HEK293 (cell line): ENCODE measurements around the gene ISY1.

Experiments
- BCL11B ChIP-seq: fragments of 450-650 bp; formaldehyde crosslinking; IDR thresholded peaks from 2 replicates; pipeline ENCODE4 v1.5.1; 2016; ENCODE audit warnings: low read depth, missing biosample characterization, missing genetic modification characterization
- GLI2 ChIP-seq: fragments of 450-650 bp; formaldehyde crosslinking; IDR thresholded peaks from 2 replicates; pipeline ENCODE4; 2017; ENCODE audit warnings: missing biosample characterization, missing genetic modification characterization, low read depth, borderline replicate concordance
- KLF10 ChIP-seq: fragments of 450-650 bp; IDR thresholded peaks from 2 replicates; pipeline ENCODE4 v1.5.1; 2018; ENCODE audit warnings: missing biosample characterization, mild to moderate bottlenecking, missing genetic modification characterization
- KLF16 ChIP-seq: fragments of 450-650 bp; formaldehyde crosslinking; IDR thresholded peaks from 2 replicates; pipeline ENCODE4 v1.5.1; 2017; ENCODE audit warnings: missing biosample characterization, missing genetic modification characterization
- KLF7 ChIP-seq: fragments of 450-650 bp; formaldehyde crosslinking; IDR thresholded peaks from 2 replicates; pipeline ENCODE4 v1.5.1; 2016; ENCODE audit warnings: missing biosample characterization, missing genetic modification characterization, borderline replicate concordance
- SETDB1 ChIP-seq: IDR thresholded peaks from one replicate; pipeline ENCODE4 v1.6.1; 2017; ENCODE audit warnings: mild to moderate bottlenecking, low read length, moderate library complexity, mixed read lengths; ENCODE audit not compliant: insufficient read length
- SP2 ChIP-seq: fragments of 450-650 bp; formaldehyde crosslinking; IDR thresholded peaks from 2 replicates; pipeline ENCODE4 v1.5.1; 2016; ENCODE audit warnings: missing biosample characterization, missing genetic modification characterization
- ZFP41 ChIP-seq: fragments of 450-650 bp; formaldehyde crosslinking; IDR thresholded peaks from 2 replicates; pipeline ENCODE4 v1.5.1; 2016; ENCODE audit warnings: missing biosample characterization, missing genetic modification characterization, borderline replicate concordance
- ZNF114 ChIP-seq: fragments of 450-650 bp; formaldehyde crosslinking; IDR thresholded peaks from 2 replicates; pipeline ENCODE4 v1.5.0; 2017; ENCODE audit warnings: missing biosample characterization, missing genetic modification characterization
- ZNF146 ChIP-seq: fragments of 450-650 bp; formaldehyde crosslinking; IDR thresholded peaks from 2 replicates; pipeline ENCODE4 v1.5.1; 2016; ENCODE audit warnings: missing biosample characterization, missing genetic modification characterization
- ZNF16 ChIP-seq: fragments of 450-650 bp; formaldehyde crosslinking; IDR thresholded peaks from 2 replicates; pipeline ENCODE4 v1.5.1; 2016; ENCODE audit warnings: low read depth, missing biosample characterization, missing genetic modification characterization
- ZNF248 ChIP-seq: fragments of 450-650 bp; formaldehyde crosslinking; IDR thresholded peaks from 2 replicates; pipeline ENCODE4 v1.5.1; 2017; ENCODE audit warnings: missing biosample characterization, missing genetic modification characterization
- ZNF324 ChIP-seq: fragments of 450-650 bp; formaldehyde crosslinking; IDR thresholded peaks from 2 replicates; pipeline ENCODE4 v1.5.1; 2016; ENCODE audit warnings: missing biosample characterization, missing genetic modification characterization
- ZNF37A ChIP-seq: fragments of 450-650 bp; IDR thresholded peaks from 2 replicates; pipeline ENCODE4 v1.5.1; 2018; ENCODE audit warnings: missing biosample characterization, missing genetic modification characterization
- ZNF529 ChIP-seq: fragments of 450-650 bp; formaldehyde crosslinking; IDR thresholded peaks from 2 replicates; pipeline ENCODE4 v1.5.1; 2017; ENCODE audit warnings: missing genetic modification characterization, missing biosample characterization; ENCODE audit not compliant: insufficient replicate concordance
- ZNF530 ChIP-seq: fragments of 450-650 bp; formaldehyde crosslinking; IDR thresholded peaks from 2 replicates; pipeline ENCODE4 v1.5.1; 2016; ENCODE audit warnings: low read depth, missing biosample characterization, missing genetic modification characterization
- ZNF544 ChIP-seq: fragments of 450-650 bp; formaldehyde crosslinking; IDR thresholded peaks from 2 replicates; pipeline ENCODE4 v1.5.0; 2017; ENCODE audit warnings: missing biosample characterization, missing genetic modification characterization
- ZNF624 ChIP-seq: fragments of 450-650 bp; formaldehyde crosslinking; IDR thresholded peaks from 2 replicates; pipeline ENCODE4 v1.5.1; 2017; ENCODE audit warnings: missing biosample characterization, missing genetic modification characterization
- ZNF660 ChIP-seq: fragments of 450-650 bp; IDR thresholded peaks from 2 replicates; pipeline ENCODE4 v1.5.1; 2018; ENCODE audit warnings: missing biosample characterization, mild to moderate bottlenecking, missing genetic modification characterization
- ZNF664 ChIP-seq: fragments of 450-650 bp; formaldehyde crosslinking; IDR thresholded peaks from 2 replicates; pipeline ENCODE4 v1.5.1; 2016; ENCODE audit warnings: missing biosample characterization, missing genetic modification characterization
- ZNF677 ChIP-seq: fragments of 450-650 bp; IDR thresholded peaks from 2 replicates; pipeline ENCODE4 v1.5.0; 2018; ENCODE audit warnings: missing biosample characterization, mild to moderate bottlenecking, missing genetic modification characterization, moderate library complexity
- ZNF785 ChIP-seq: fragments of 450-650 bp; formaldehyde crosslinking; IDR thresholded peaks from 2 replicates; pipeline ENCODE4 v1.5.1; 2016; ENCODE audit warnings: missing biosample characterization, missing genetic modification characterization
- TF ChIP-seq, protein P1 (sequence below): fragments of 450-650 bp; formaldehyde crosslinking; IDR thresholded peaks from 2 replicates; pipeline ENCODE4 v1.5.1; 2016; ENCODE audit warnings: missing biosample characterization, missing genetic modification characterization
- TF ChIP-seq, protein P2 (sequence below): fragments of 450-650 bp; formaldehyde crosslinking; IDR thresholded peaks from 2 replicates; pipeline ENCODE4 v1.5.1; 2016; ENCODE audit warnings: missing biosample characterization, missing genetic modification characterization
- TF ChIP-seq, protein P3 (sequence below): fragments of 450-650 bp; formaldehyde crosslinking; IDR thresholded peaks from 2 replicates; pipeline ENCODE4 v1.5.1; 2016; ENCODE audit warnings: missing biosample characterization, missing genetic modification characterization, borderline replicate concordance
- TF ChIP-seq, protein P4 (sequence below): fragments of 450-650 bp; formaldehyde crosslinking; IDR thresholded peaks from 2 replicates; pipeline ENCODE4 v1.5.1; 2016; ENCODE audit warnings: missing biosample characterization, missing genetic modification characterization, low read depth
- TF ChIP-seq, protein P5 (sequence below): fragments of 450-650 bp; formaldehyde crosslinking; conservative IDR thresholded peaks from 2 replicates; pipeline ENCODE4 v1.5.1; 2016; ENCODE audit warnings: low read depth, missing biosample characterization, missing genetic modification characterization

The ISY1 gene

DNA sequence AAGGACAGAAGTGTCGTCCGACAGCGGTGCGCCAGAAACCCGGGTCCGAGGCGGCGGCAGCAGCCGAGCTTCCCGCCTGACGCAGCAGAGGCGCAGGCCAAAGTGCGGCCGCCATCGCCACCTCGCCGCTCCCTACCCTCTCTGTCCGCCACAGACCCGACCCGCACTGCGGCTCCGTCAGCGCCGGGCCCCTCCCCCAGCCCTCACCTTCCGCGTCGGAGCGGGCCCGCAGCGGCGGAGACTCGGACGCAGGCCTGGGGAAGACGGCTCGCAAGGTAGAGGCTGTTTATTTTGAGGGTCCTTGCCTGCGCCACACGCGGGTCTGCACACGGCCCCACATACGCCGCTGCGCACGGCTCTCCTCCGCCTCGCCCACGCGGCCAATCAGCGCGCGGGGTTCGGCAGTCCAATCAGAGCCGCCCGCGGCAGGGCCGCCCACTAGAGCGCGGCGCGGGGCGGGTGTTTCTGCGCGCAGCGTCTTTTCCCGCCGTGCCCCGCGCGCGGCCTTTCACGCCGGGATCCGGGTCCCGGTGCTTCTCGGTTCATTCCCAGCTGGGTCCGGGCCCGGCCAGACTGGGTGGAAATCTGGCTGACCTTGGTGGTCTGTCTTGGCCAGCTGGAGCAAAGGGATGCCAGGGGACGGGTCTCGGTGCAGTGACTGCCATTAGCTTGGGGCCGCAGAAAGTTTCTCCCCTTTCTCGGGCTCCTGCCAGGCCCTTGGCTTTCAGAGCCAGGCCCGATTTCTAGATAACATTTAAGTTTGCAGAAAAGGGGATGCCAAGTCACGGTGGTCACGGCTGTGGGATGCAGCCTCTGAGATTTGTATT lies 22.9 kb upstream of the ISY1 start, which contains the start of gene CNBP (continued):
- peak; percentile 79 for TF ChIP-seq KLF10 (tag by site-specific recombination)
- no peak for TF ChIP-seq ZNF544
- TF ChIP-seq ZFP41 (tag by site-specific recombination): no peak
- no peak for TF ChIP-seq BCL11B
- TF ChIP-seq GLI2 (tag by site-specific recombination): no peak
- TF ChIP-seq ZNF664 (tag by site-specific recombination): no peak
- no peak for TF ChIP-seq ZNF677
- no peak; the same call in 1 of the 2 replicates for TF ChIP-seq ZNF146 (tag by site-specific recombination)
- no peak for TF ChIP-seq ZNF530 (tag by site-specific recombination)
- TF ChIP-seq SP2 (tag by site-specific recombination): peak; percentile 83
- TF ChIP-seq, protein P1, sequence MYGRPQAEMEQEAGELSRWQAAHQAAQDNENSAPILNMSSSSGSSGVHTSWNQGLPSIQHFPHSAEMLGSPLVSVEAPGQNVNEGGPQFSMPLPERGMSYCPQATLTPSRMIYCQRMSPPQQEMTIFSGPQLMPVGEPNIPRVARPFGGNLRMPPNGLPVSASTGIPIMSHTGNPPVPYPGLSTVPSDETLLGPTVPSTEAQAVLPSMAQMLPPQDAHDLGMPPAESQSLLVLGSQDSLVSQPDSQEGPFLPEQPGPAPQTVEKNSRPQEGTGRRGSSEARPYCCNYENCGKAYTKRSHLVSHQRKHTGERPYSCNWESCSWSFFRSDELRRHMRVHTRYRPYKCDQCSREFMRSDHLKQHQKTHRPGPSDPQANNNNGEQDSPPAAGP (tag by site-specific recombination): no peak
- no peak for TF ChIP-seq ZNF529 (tag by site-specific recombination)
- TF ChIP-seq, protein P2, sequence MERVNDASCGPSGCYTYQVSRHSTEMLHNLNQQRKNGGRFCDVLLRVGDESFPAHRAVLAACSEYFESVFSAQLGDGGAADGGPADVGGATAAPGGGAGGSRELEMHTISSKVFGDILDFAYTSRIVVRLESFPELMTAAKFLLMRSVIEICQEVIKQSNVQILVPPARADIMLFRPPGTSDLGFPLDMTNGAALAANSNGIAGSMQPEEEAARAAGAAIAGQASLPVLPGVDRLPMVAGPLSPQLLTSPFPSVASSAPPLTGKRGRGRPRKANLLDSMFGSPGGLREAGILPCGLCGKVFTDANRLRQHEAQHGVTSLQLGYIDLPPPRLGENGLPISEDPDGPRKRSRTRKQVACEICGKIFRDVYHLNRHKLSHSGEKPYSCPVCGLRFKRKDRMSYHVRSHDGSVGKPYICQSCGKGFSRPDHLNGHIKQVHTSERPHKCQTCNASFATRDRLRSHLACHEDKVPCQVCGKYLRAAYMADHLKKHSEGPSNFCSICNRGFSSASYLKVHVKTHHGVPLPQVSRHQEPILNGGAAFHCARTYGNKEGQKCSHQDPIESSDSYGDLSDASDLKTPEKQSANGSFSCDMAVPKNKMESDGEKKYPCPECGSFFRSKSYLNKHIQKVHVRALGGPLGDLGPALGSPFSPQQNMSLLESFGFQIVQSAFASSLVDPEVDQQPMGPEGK (tag by site-specific recombination): no peak; the same call in 1 of the 2 replicates
- peak; percentile 53; the same call in 1 of the 2 replicates for TF ChIP-seq ZNF660 (tag by site-specific recombination)
- no peak for TF ChIP-seq ZNF37A (tag by site-specific recombination)
- TF ChIP-seq ZNF114 (tag by site-specific recombination): no peak
- TF ChIP-seq ZNF624: no peak
- no peak; the same call in 1 of the 2 replicates for TF ChIP-seq KLF7 (tag by site-specific recombination)
- TF ChIP-seq ZNF16 (tag by site-specific recombination): no peak
- TF ChIP-seq, protein P3, sequence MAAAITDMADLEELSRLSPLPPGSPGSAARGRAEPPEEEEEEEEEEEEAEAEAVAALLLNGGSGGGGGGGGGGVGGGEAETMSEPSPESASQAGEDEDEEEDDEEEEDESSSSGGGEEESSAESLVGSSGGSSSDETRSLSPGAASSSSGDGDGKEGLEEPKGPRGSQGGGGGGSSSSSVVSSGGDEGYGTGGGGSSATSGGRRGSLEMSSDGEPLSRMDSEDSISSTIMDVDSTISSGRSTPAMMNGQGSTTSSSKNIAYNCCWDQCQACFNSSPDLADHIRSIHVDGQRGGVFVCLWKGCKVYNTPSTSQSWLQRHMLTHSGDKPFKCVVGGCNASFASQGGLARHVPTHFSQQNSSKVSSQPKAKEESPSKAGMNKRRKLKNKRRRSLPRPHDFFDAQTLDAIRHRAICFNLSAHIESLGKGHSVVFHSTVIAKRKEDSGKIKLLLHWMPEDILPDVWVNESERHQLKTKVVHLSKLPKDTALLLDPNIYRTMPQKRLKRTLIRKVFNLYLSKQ: no peak
- TF ChIP-seq ZNF324 (tag by site-specific recombination): no peak
- TF ChIP-seq, protein P4, sequence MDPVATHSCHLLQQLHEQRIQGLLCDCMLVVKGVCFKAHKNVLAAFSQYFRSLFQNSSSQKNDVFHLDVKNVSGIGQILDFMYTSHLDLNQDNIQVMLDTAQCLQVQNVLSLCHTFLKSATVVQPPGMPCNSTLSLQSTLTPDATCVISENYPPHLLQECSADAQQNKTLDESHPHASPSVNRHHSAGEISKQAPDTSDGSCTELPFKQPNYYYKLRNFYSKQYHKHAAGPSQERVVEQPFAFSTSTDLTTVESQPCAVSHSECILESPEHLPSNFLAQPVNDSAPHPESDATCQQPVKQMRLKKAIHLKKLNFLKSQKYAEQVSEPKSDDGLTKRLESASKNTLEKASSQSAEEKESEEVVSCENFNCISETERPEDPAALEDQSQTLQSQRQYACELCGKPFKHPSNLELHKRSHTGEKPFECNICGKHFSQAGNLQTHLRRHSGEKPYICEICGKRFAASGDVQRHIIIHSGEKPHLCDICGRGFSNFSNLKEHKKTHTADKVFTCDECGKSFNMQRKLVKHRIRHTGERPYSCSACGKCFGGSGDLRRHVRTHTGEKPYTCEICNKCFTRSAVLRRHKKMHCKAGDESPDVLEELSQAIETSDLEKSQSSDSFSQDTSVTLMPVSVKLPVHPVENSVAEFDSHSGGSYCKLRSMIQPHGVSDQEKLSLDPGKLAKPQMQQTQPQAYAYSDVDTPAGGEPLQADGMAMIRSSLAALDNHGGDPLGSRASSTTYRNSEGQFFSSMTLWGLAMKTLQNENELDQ (tag by site-specific recombination): no peak
- TF ChIP-seq SETDB1: no peak
- TF ChIP-seq, protein P5, sequence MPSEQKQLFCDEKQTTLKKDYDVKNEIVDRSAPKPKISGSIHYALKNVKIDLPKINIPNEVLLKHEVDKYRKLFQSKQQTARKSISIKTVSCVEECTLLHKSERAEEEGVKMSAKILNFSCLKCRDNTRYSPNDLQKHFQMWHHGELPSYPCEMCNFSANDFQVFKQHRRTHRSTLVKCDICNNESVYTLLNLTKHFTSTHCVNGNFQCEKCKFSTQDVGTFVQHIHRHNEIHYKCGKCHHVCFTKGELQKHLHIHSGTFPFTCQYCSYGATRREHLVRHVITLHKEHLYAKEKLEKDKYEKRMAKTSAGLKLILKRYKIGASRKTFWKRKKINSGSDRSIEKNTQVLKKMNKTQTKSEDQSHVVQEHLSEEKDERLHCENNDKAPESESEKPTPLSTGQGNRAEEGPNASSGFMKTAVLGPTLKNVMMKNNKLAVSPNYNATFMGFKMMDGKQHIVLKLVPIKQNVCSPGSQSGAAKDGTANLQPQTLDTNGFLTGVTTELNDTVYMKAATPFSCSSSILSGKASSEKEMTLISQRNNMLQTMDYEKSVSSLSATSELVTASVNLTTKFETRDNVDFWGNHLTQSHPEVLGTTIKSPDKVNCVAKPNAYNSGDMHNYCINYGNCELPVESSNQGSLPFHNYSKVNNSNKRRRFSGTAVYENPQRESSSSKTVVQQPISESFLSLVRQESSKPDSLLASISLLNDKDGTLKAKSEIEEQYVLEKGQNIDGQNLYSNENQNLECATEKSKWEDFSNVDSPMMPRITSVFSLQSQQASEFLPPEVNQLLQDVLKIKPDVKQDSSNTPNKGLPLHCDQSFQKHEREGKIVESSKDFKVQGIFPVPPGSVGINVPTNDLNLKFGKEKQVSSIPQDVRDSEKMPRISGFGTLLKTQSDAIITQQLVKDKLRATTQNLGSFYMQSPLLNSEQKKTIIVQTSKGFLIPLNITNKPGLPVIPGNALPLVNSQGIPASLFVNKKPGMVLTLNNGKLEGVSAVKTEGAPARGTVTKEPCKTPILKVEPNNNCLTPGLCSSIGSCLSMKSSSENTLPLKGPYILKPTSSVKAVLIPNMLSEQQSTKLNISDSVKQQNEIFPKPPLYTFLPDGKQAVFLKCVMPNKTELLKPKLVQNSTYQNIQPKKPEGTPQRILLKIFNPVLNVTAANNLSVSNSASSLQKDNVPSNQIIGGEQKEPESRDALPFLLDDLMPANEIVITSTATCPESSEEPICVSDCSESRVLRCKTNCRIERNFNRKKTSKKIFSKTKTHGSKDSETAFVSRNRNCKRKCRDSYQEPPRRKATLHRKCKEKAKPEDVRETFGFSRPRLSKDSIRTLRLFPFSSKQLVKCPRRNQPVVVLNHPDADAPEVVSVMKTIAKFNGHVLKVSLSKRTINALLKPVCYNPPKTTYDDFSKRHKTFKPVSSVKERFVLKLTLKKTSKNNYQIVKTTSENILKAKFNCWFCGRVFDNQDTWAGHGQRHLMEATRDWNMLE (tag by site-specific recombination): no peak
- TF ChIP-seq KLF16 (tag by site-specific recombination): no peak; the same call in 1 of the 2 replicates
- TF ChIP-seq ZNF248: no peak
- no peak for TF ChIP-seq ZNF785
